Coronary artery (tissue), 2 donors: Measurements from ENCODE around the gene GRID2.

Experiments
- DNase-seq: peaks from one replicate; pipeline ENCODE4 v3.0.0-alpha.2; 2017; ENCODE audit warnings: low spot score
- H3K27ac ChIP-seq, 2 donors: fragments of 200-600 bp; sonication (generic); one replicate each; pipeline ENCODE4 v1.5.1; 2016 to 2019
- H3K4me3 ChIP-seq: fragments of 200-600 bp; sonication (generic); 2 replicates; pipeline ENCODE4 v1.5.1; 2016; ENCODE audit warnings: mild to moderate bottlenecking, moderate library complexity
- TF ChIP-seq, protein P1 (sequence below): fragments of 200-600 bp; sonication (generic); IDR thresholded peaks from one replicate; pipeline ENCODE4 v1.5.1; 2019; ENCODE audit warnings: antibody characterized with exemption

The GRID2 gene

DNA sequence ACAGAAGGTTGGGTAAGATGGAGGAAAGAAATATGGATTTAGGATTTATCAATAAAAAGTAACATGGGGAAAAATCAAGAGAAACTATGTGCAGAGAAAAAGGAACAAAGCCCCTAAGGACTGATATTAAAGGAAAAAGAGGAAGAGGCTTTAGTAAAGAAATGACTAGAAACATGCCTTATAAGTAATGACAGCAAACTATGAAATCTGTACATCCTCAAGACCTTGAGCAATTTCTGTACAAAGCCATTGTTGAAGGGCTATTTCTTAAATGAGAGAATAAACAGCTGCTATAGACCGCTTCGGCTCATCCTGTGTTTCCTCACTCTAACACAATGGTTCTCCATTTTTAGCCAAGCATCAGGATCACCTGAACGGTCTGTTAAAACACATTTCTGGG is 1344.5 kb downstream of the GRID2 start:
- no peak for DNase-seq
- Histone ChIP-seq H3K4me3 (no peak overlapping the region), H3K27ac (no peak overlapping the region)
- TF ChIP-seq, protein P1, sequence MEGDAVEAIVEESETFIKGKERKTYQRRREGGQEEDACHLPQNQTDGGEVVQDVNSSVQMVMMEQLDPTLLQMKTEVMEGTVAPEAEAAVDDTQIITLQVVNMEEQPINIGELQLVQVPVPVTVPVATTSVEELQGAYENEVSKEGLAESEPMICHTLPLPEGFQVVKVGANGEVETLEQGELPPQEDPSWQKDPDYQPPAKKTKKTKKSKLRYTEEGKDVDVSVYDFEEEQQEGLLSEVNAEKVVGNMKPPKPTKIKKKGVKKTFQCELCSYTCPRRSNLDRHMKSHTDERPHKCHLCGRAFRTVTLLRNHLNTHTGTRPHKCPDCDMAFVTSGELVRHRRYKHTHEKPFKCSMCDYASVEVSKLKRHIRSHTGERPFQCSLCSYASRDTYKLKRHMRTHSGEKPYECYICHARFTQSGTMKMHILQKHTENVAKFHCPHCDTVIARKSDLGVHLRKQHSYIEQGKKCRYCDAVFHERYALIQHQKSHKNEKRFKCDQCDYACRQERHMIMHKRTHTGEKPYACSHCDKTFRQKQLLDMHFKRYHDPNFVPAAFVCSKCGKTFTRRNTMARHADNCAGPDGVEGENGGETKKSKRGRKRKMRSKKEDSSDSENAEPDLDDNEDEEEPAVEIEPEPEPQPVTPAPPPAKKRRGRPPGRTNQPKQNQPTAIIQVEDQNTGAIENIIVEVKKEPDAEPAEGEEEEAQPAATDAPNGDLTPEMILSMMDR: no peak

DNA sequence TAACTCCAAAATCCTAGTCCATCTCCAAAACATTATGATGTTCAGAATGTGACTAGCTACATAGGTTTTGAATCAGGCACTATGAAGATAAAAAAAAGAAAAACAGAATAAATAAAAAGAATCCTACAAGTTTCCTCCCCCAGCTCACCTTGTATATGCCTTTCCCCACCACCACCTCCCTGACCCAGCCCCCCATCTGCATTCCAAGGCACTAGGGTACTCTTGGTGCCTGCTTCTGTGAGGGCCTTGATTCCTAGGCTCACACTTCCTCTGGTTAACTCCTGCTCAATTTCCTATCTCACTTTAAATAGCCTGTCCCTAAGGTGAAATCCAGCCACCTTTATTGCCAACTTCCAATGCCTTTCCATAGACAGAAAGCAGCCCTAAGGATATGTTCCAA is 1346.1 kb downstream of the GRID2 start:
- Histone ChIP-seq H3K4me3 (no peak overlapping the region), H3K27ac (no peak overlapping the region)
- no peak for DNase-seq
- TF ChIP-seq, protein P1: no peak

DNA sequence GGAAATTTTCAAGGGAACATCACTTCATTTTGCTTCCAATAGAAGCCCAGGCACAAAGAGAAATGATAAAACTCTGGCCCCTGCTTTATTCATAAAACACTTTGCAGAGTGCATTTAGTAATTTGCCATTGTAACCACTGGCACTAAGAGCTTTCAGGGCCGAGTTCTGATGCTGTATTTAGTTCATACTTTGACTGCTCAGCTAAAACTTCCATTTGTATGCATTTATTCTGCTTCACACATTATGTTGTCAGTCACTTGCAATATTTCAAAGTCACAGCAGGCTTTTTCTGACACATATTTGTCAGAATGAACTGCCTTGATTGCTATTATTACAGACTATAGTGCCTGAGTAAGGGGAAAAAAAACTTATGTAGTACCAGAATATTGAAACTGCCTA is 1350.4 kb downstream of the GRID2 start:
- H3K4me3 ChIP-seq: no peak overlapping the region
- H3K27ac ChIP-seq: no peak overlapping the region
- TF ChIP-seq, protein P1: no peak
- DNase-seq: no peak

DNA sequence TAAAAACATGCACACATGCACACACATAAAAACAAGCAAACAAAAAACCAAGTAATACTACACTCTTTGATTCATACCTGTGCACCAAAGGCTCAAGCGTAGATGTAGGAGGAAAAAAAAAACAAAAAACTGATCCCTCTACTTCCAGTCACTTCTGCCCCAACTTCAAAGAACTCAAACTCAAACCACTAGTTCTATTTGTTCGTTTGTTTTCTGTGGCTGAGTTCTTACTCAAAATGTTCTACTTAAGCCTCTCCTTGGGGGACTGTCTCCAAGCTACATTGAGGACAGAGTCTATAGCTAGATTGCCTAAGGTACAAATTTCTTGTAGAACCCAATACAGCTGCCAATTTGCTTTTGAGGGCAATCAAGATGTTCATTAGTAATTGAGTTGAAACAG is 1353.8 kb downstream of the GRID2 start:
- TF ChIP-seq, protein P1: no peak
- Histone ChIP-seq H3K4me3 (no peak overlapping the region), H3K27ac (no peak overlapping the region)
- DNase-seq: no peak

DNA sequence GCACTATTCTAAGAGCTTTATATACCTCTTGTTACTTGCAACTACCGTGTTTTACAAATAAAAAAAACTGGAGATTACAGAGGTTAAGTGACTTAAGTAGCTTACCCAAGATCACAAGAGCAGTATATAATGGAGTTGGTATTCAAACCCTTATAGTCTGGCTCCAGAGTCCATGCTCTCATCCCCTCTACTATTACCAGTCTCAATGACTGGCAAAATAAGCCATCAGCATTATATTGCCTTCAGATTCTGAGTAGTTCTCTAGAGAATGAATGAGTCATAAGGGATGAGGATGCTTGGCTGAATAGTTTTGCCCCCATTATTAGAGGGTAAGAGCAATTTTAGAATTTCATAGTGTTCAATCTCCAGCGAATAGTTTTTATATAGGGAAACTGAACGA is 1354.7 kb downstream of the GRID2 start:
- H3K27ac ChIP-seq: no peak overlapping the region
- TF ChIP-seq, protein P1: no peak
- H3K4me3 ChIP-seq: no peak overlapping the region
- DNase-seq: no peak

DNA sequence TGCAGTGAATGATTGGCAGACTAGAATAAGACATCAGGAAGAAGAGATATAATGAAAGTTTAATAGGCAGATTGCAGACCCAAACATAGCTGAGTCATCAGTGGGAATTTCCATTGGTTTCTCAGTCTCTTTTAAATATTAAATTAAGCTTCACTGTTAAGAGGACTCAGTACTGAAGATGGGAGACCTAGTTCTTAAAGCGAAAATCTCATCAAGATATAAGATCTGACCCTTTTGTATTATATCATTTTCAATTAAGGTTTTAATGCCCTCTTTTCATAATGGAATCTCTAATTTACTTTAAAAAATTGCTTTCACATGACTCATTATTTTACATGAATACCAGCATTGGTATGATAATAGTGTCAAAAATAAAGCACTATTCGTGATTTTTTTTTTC is 1355.9 kb downstream of the GRID2 start:
- H3K4me3 ChIP-seq: no peak overlapping the region
- DNase-seq: no peak
- H3K27ac ChIP-seq: no peak overlapping the region
- TF ChIP-seq, protein P1: no peak

DNA sequence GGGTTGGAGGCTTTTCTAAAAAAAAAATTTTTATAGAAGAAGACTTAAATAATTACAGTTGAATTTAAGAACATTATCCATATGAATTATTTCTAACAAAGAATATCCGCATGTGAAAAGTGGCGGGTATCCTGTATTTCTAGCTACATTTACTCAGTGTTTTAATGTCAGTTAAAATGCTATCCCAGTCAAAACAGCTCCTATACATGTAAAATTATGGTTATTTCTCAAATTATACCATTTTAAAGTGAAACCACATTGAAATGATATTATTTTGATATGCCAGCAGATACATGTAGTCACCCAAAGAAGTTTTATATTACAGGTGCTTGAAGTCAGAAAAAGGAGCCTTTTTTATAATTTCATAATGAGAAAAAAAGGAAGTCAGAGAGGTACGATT is 1356.3 kb downstream of the GRID2 start:
- TF ChIP-seq, protein P1: no peak
- Histone ChIP-seq H3K27ac (no peak overlapping the region), H3K4me3 (no peak overlapping the region)
- no peak for DNase-seq
